ENCODE measurements around the gene LINC01488. TPM values are rescaled to one million over a fixed set of nuclear protein-coding genes. Genes with fewer than 3 reads are reported as not detected.

The LINC01488 gene
- total and polyA plus RNA-seq, 4 donors = not detected

GRCh38 chr11:69539416-69540117 is 58.1 kb downstream of the LINC01488 start:
- Histone ChIP-seq H3K36me3 (ENCODE audit: control insufficient read depth in 1 of 2, insufficient read depth in 2 of 2, low read length in 1 of 2) (no peaks in the 10 kb centered on the region), H3K4me3 (ENCODE audit: low read length in 2 of 2) (no peak overlapping the region), H3K27ac (ENCODE audit: low read depth in 1 of 2, low read length in 2 of 2) (peak overlapping the region; percentile 1 to 84), H3K27me3 (ENCODE audit: control insufficient read depth in 1 of 2, insufficient read depth in 2 of 2, low read length in 1 of 2) (no peaks in the 10 kb centered on the region), H3K4me1 (ENCODE audit: control insufficient read depth in 1 of 2, insufficient read depth in 2 of 2, low read length in 2 of 2) (no peaks in the 10 kb centered on the region), H3K9me3 (ENCODE audit: control insufficient read depth, low read length) (no peaks in the 10 kb centered on the region)
- ATAC-seq (ENCODE audit: low FRiP score) (peak; percentile 15), DNase-seq (peak; percentile 72 to 82)
- 47 to 55% methylated on average over 14 of the region's 14 CpGs for WGBS, 2 donors
- intact Hi-C loops (cut with DNase I) = loop anchor here in 1 of 2 donors (1.0 to 5.0 kb wide), 3 partner anchors 43 to 242 kb away; partner anchors contain the start of gene CCND1

GRCh38 chr11:69540118-69541000 is 58.9 kb downstream of the LINC01488 start:
- intact Hi-C loops (cut with DNase I) = loop anchor here in 1 of 2 donors (1.0 kb wide), 1 partner anchor 101 kb away; the partner anchor contains the start of gene CCND1
- Histone ChIP-seq H3K9me3 (ENCODE audit: control insufficient read depth, low read length) (no peaks in the 10 kb centered on the region), H3K36me3 (ENCODE audit: control insufficient read depth in 1 of 2, insufficient read depth in 2 of 2, low read length in 1 of 2) (no peaks in the 10 kb centered on the region), H3K4me3 (ENCODE audit: low read length in 2 of 2) (no peak overlapping the region), H3K4me1 (ENCODE audit: control insufficient read depth in 1 of 2, insufficient read depth in 2 of 2, low read length in 2 of 2) (no peaks in the 10 kb centered on the region), H3K27me3 (ENCODE audit: control insufficient read depth in 1 of 2, insufficient read depth in 2 of 2, low read length in 1 of 2) (no peaks in the 10 kb centered on the region), H3K27ac (ENCODE audit: low read depth in 1 of 2, low read length in 2 of 2) (peak overlapping the region; percentile 1 to 84)
- DNase-seq (peak; percentile 92 to 93), ATAC-seq (ENCODE audit: low FRiP score) (peak; percentile 83)
- 40 to 41% methylated on average over 28 to 30 of the region's 30 CpGs for WGBS, 2 donors

- Histone ChIP-seq H3K4me3 (ENCODE audit: low read length in 2 of 2) (no peak overlapping the region), H3K36me3 (ENCODE audit: control insufficient read depth in 1 of 2, insufficient read depth in 2 of 2, low read length in 1 of 2) (no peaks in the 10 kb centered on the region), H3K4me1 (ENCODE audit: control insufficient read depth in 1 of 2, insufficient read depth in 2 of 2, low read length in 2 of 2) (no peaks in the 10 kb centered on the region), H3K27me3 (ENCODE audit: control insufficient read depth in 1 of 2, insufficient read depth in 2 of 2, low read length in 1 of 2) (no peaks in the 10 kb centered on the region), H3K9me3 (ENCODE audit: control insufficient read depth, low read length) (no peaks in the 10 kb centered on the region), H3K27ac (ENCODE audit: low read depth in 1 of 2, low read length in 2 of 2) (peak overlapping the region in 1 of 2 donors; percentile 56)
- 7 to 13% methylated on average over 5 of the region's 5 CpGs for WGBS, 2 donors
- DNase-seq = peak in 1 of 2 donors; percentile 51
- intact Hi-C loops (cut with DNase I) = no loop called here
- ATAC-seq (ENCODE audit: low FRiP score) = no peak
Measured at GRCh38 chr11:69541001-69541285, 59.5 kb downstream of the LINC01488 start.

GRCh38 chr11:69541501-69542313 is 60.2 kb downstream of the LINC01488 start:
- DNase-seq (peak in 1 of 2 donors; percentile 67), ATAC-seq (ENCODE audit: low FRiP score) (no peak)
- Histone ChIP-seq H3K27me3 (ENCODE audit: control insufficient read depth in 1 of 2, insufficient read depth in 2 of 2, low read length in 1 of 2) (no peaks in the 10 kb centered on the region), H3K4me1 (ENCODE audit: control insufficient read depth in 1 of 2, insufficient read depth in 2 of 2, low read length in 2 of 2) (no peaks in the 10 kb centered on the region), H3K4me3 (ENCODE audit: low read length in 2 of 2) (no peak overlapping the region), H3K27ac (ENCODE audit: low read depth in 1 of 2, low read length in 2 of 2) (peak overlapping the region in 1 of 2 donors; percentile 23), H3K9me3 (ENCODE audit: control insufficient read depth, low read length) (no peaks in the 10 kb centered on the region), H3K36me3 (ENCODE audit: control insufficient read depth in 1 of 2, insufficient read depth in 2 of 2, low read length in 1 of 2) (no peaks in the 10 kb centered on the region)
- intact Hi-C loops (cut with DNase I) = no loop called here
- WGBS, 2 donors = 36 to 39% methylated on average over 8 of the region's 8 CpGs

- Histone ChIP-seq H3K4me1 (ENCODE audit: control insufficient read depth in 1 of 2, insufficient read depth in 2 of 2, low read length in 2 of 2) (no peaks in the 10 kb centered on the region), H3K27me3 (ENCODE audit: control insufficient read depth in 1 of 2, insufficient read depth in 2 of 2, low read length in 1 of 2) (no peaks in the 10 kb centered on the region), H3K36me3 (ENCODE audit: control insufficient read depth in 1 of 2, insufficient read depth in 2 of 2, low read length in 1 of 2) (no peaks in the 10 kb centered on the region), H3K4me3 (ENCODE audit: low read length in 2 of 2) (no peak overlapping the region), H3K9me3 (ENCODE audit: control insufficient read depth, low read length) (no peaks in the 10 kb centered on the region), H3K27ac (ENCODE audit: low read depth in 1 of 2, low read length in 2 of 2) (no peak overlapping the region)
- DNase-seq (peak; percentile 39 to 43), ATAC-seq (ENCODE audit: low FRiP score) (peak; percentile 10)
- 95 to 96% methylated on average over 42 of the region's 42 CpGs for WGBS, 2 donors
- intact Hi-C loops (cut with DNase I) = no loop called here
Measured at GRCh38 chr11:69542314-69543168, 61.1 kb downstream of the LINC01488 start.

Other genes starting within 250 kb of the LINC01488 start
- under 1 TPM in 1 of 2 donors, not detected in 1; 0.52 TPM for gene MYEOV, start 187.5 kb upstream of the LINC01488 start, total RNA-seq
- gene MYEOV, start 187.5 kb upstream of the LINC01488 start, polyA plus RNA-seq = not detected
- 100 to 1,000 TPM in 1 of 2 donors, 10 to 100 TPM in 1; 77.6 to 102 TPM for gene CCND1, start 159.5 kb downstream of the LINC01488 start, total RNA-seq
- gene CCND1, start 159.5 kb downstream of the LINC01488 start, polyA plus RNA-seq = 10 to 100 TPM; 20.9 to 64.9 TPM
- 10 to 100 TPM; 20.7 to 34.5 TPM for gene LTO1, start 193.7 kb downstream of the LINC01488 start, total RNA-seq
- gene LTO1, start 193.7 kb downstream of the LINC01488 start, polyA plus RNA-seq = 10 to 100 TPM in 1 of 2 donors, 1 to 10 TPM in 1; 4.6 to 32.6 TPM
- not detected for gene FGF19, start 222.4 kb downstream of the LINC01488 start, total RNA-seq
- gene FGF19, start 222.4 kb downstream of the LINC01488 start, polyA plus RNA-seq = not detected

Data from aorta (tissue), 5 donors.